IMR-90 (cell line): ENCODE data around the gene PRPF8. TPM values are rescaled to one million over a fixed set of nuclear protein-coding genes. Genes with fewer than 3 reads are reported as not detected.

ENCODE experiments used
- ATAC-seq: fragments of 200-7000 bp; cut with Tn5 transposase; 2 replicates; pipeline ENCODE4 v1.9.1; 2020; ENCODE audit warnings: low read depth, mild to moderate bottlenecking, moderate library complexity
- BruUV-seq: library from RNA; stranded (reverse); fragments of 400-500 nt; replicated peaks from 2 replicates; lab custom pipeline; 2021; lab: Mats Ljungman, UMichigan
- CTCF ChIA-PET: fragments of 300-600 bp; formaldehyde crosslinking; extraction: SDS; loops from one replicate; lab custom pipeline; 2021; ENCODE audit warnings: antibody characterized with exemption; lab: Yijun Ruan, JAX
- POLR2A ChIA-PET: fragments of 300-600 bp; sonication (Branson Sonifier 250); formaldehyde crosslinking; loops from one replicate; lab custom pipeline; 2022; ENCODE audit warnings: antibody characterized with exemption; ENCODE audit not compliant: unreplicated experiment; lab: Charles Lee
- DNase-seq: peaks from one replicate; pipeline ENCODE4 v3.0.0; 2013
- H2AFZ ChIP-seq: replicated peaks from 2 replicates; pipeline ENCODE3; 2013; ENCODE audit warnings: low read length, mild to moderate bottlenecking; ENCODE audit not compliant: poor library complexity
- H2AK5ac ChIP-seq: 2 replicates; pipeline ENCODE4 v1.6.1; 2013; ENCODE audit warnings: low read depth, low read length, inconsistent platforms
- H2AK9ac ChIP-seq: replicated peaks from 2 replicates; pipeline ENCODE3; 2013; ENCODE audit warnings: mild to moderate bottlenecking, low read depth, low read length, moderate library complexity; ENCODE audit not compliant: poor library complexity
- H2BK120ac ChIP-seq: 2 replicates; pipeline ENCODE4 v1.6.1; 2013; ENCODE audit warnings: low read depth, low read length, inconsistent platforms
- H2BK15ac ChIP-seq: 3 replicates; pipeline ENCODE4 v1.6.1; 2013; ENCODE audit warnings: low read depth, low read length, inconsistent platforms
- H2BK20ac ChIP-seq: 2 replicates; pipeline ENCODE4 v1.6.1; 2013; ENCODE audit warnings: low read depth, mild to moderate bottlenecking, inconsistent platforms, low read length, moderate library complexity
- H2BK5ac ChIP-seq: 2 replicates; pipeline ENCODE4 v1.6.1; 2013; ENCODE audit warnings: mild to moderate bottlenecking, low read depth, low read length, inconsistent platforms; ENCODE audit not compliant: poor library complexity, severe bottlenecking
- H3K14ac ChIP-seq: replicated peaks from 2 replicates; pipeline ENCODE4 v1.6.1; 2013; ENCODE audit warnings: low read depth, low read length, inconsistent platforms
- H3K18ac ChIP-seq: 2 replicates; pipeline ENCODE4 v1.6.1; 2013; ENCODE audit warnings: low read depth, low read length, control low read depth
- H3K23ac ChIP-seq: 2 replicates; pipeline ENCODE4 v1.6.1; 2013; ENCODE audit warnings: low read depth, low read length, inconsistent platforms
- H3K27ac ChIP-seq: 2 replicates; pipeline ENCODE4 v1.5.1; 2013; ENCODE audit warnings: mild to moderate bottlenecking, control low read depth, low read length; ENCODE audit not compliant: insufficient read depth
- H3K27me3 ChIP-seq: 2 replicates; pipeline ENCODE4 v1.6.1; 2013; ENCODE audit warnings: low read length; ENCODE audit not compliant: control insufficient read depth, insufficient read depth
- H3K36me3 ChIP-seq: 2 replicates; pipeline ENCODE4 v1.6.1; 2013; ENCODE audit warnings: low read length, mixed read lengths; ENCODE audit not compliant: control insufficient read depth, insufficient read depth
- H3K4ac ChIP-seq: 2 replicates; pipeline ENCODE4 v1.6.1; 2013; ENCODE audit warnings: low read depth, low read length, inconsistent platforms
- H3K4me1 ChIP-seq: 2 replicates; pipeline ENCODE4 v1.6.1; 2013; ENCODE audit warnings: low read length, mixed read lengths; ENCODE audit not compliant: control insufficient read depth, insufficient read depth
- H3K4me2 ChIP-seq: 2 replicates; pipeline ENCODE4 v1.6.1; 2013; ENCODE audit warnings: low read depth, mild to moderate bottlenecking, control low read depth, low read length, moderate library complexity
- H3K4me3 ChIP-seq: 2 replicates; pipeline ENCODE4 v1.5.1; 2013; ENCODE audit warnings: low read depth, mild to moderate bottlenecking, control low read depth, low read length, moderate library complexity; ENCODE audit not compliant: insufficient read depth
- H3K56ac ChIP-seq: 2 replicates; pipeline ENCODE4 v1.6.1; 2013; ENCODE audit warnings: low read length, inconsistent platforms; ENCODE audit not compliant: insufficient read depth; ENCODE audit errors: extremely low read depth
- H3K79me1 ChIP-seq, 2 experiments: 2 replicates each; pipeline ENCODE4 v1.6.1; 2013; ENCODE audit warnings: low read length in 2 of 2, inconsistent platforms in 1 of 2, low read depth in 1 of 2
- H3K9ac ChIP-seq: 2 replicates; pipeline ENCODE4 v1.6.1; 2013; ENCODE audit warnings: low read depth, low read length, control low read depth
- H3K9me1 ChIP-seq: 2 replicates; pipeline ENCODE4 v1.6.1; 2013; ENCODE audit warnings: low read length, inconsistent platforms; ENCODE audit not compliant: insufficient read depth
- H3K9me3 ChIP-seq: 2 replicates; pipeline ENCODE4 v1.6.1; 2013; ENCODE audit warnings: low read length; ENCODE audit not compliant: control insufficient read depth, insufficient read depth
- H4K20me1 ChIP-seq: 2 replicates; pipeline ENCODE4 v1.6.1; 2013; ENCODE audit warnings: low read length, inconsistent platforms; ENCODE audit not compliant: insufficient read depth
- H4K5ac ChIP-seq: 2 replicates; pipeline ENCODE4 v1.6.1; 2013; ENCODE audit warnings: mild to moderate bottlenecking, low read depth, low read length, control low read depth
- H4K8ac ChIP-seq, 2 experiments: 2 replicates each; pipeline ENCODE4 v1.6.1; 2013; ENCODE audit warnings: low read depth in 2 of 2, low read length in 2 of 2, control low read depth in 1 of 2, inconsistent platforms in 1 of 2
- H4K91ac ChIP-seq: 2 replicates; pipeline ENCODE4 v1.6.1; 2013; ENCODE audit warnings: low read depth, low read length, inconsistent platforms; ENCODE audit not compliant: insufficient read depth
- ELK1 ChIP-seq: fragments of 150-350 bp; IDR thresholded peaks from 2 replicates; pipeline ENCODE4 v1.6.1; 2016; ENCODE audit warnings: low read depth, mild to moderate bottlenecking, low read length, moderate library complexity, borderline replicate concordance
- FOS ChIP-seq: fragments of 150-350 bp; IDR thresholded peaks from 2 replicates; pipeline ENCODE4 v1.6.1; 2016; ENCODE audit warnings: low read depth, low read length
- MAFK ChIP-seq: IDR thresholded peaks from 2 replicates; pipeline ENCODE4 v1.6.1; 2012; ENCODE audit warnings: low read depth, low read length, improper control_type of control experiment
- MXI1 ChIP-seq: IDR thresholded peaks from 2 replicates; pipeline ENCODE4 v1.6.1; 2012; ENCODE audit warnings: low read depth, mild to moderate bottlenecking, low read length, moderate library complexity, borderline replicate concordance
- NFE2L2 ChIP-seq: fragments of 150-350 bp; IDR thresholded peaks from 2 replicates; pipeline ENCODE4 v1.6.1; 2016; ENCODE audit warnings: low read depth, mild to moderate bottlenecking, low read length
- RCOR1 ChIP-seq: IDR thresholded peaks from 2 replicates; pipeline ENCODE4 v1.6.1; 2012; ENCODE audit warnings: mild to moderate bottlenecking, low read length, improper control_type of control experiment; ENCODE audit not compliant: insufficient replicate concordance
- RFX5 ChIP-seq: IDR thresholded peaks from 2 replicates; pipeline ENCODE4 v1.8.0; 2012; ENCODE audit warnings: low read depth, mild to moderate bottlenecking, low read length, moderate library complexity
- SMC3 ChIP-seq: fragments of 150-350 bp; IDR thresholded peaks from 2 replicates; pipeline ENCODE4 v1.6.1; 2016; ENCODE audit warnings: low read depth, mild to moderate bottlenecking, antibody characterized with exemption, low read length, moderate library complexity
- WGBS, 2 experiments: methylation state at CpG; one replicate each; pipeline versions ENCODE4 v1.1.5 to v1.1.7; 2013; ENCODE audit warnings: missing lambda C conversion rate in 2 of 2; ENCODE audit not compliant: insufficient read length in 1 of 2; ENCODE audit errors: extremely low coverage in 2 of 2; 5-methylcytosine and 5-hydroxymethylcytosine counted together
- dilution Hi-C: fragments of 300-500 bp; cut with HindIII; formaldehyde crosslinking; loops from one replicate; pipeline ENCODE4 v1.14.3; 2018; ENCODE audit warnings: low sequenced_read_pairs; ENCODE audit not compliant: unreplicated experiment
- in situ Hi-C: fragments of 300-500 bp; cut with MboI; formaldehyde crosslinking; loops from 3 replicates; pipeline ENCODE4 v1.14.3; 2019; ENCODE audit warnings: low sequenced_read_pairs, inconsistent platforms, mixed read lengths
- intact Hi-C: fragments of 100-400 bp; cut with micrococcal nuclease; formaldehyde crosslinking; loops from 2 replicates; pipeline ENCODE4 v1.10.0; 2022
- polyA plus RNA-seq, 3 experiments: library from polyadenylated mRNA; depleted of rRNA; stranded (reverse); fragments of >200 nt; gene quantifications; 2 replicates each; pipeline ENCODE4 v1.2.3, GENCODE V29; 2012; ENCODE audit warnings: low replicate concordance in 1 of 3
- total RNA-seq: library from RNA; depleted of rRNA; stranded (reverse); fragments of >200 nt; gene quantifications from 2 replicates; pipeline ENCODE4 v1.2.3, GENCODE V29; 2012
- TF ChIP-seq, protein P1 (sequence below): conservative IDR thresholded peaks from 2 replicates; pipeline ENCODE4 v1.5.1; 2012; ENCODE audit warnings: mild to moderate bottlenecking, low read depth, low read length, improper control_type of control experiment

Gene PRPF8
- total and polyA plus RNA-seq, 2 of the 4 experiments (the other 2 are of a cell fraction): 141 to 160 TPM

GRCh38 chr17:1617620-1618174 lies 67.0 kb downstream of the PRPF8 start:
- Histone ChIP-seq H2BK120ac (no peak overlapping the region), H2AK5ac (no peak overlapping the region), H4K8ac (peak overlapping the region in 1 of 2 experiments; percentile 30; a peak in 3 of 4 replicates), H2BK15ac (no peak overlapping the region; the same call in 2 of the 3 replicates), H3K27me3 (no peaks in the 10 kb centered on the region), H3K14ac (no peak overlapping the region), H3K27ac (peak overlapping the region; percentile 41; the same call in 1 of the 2 replicates), H3K23ac (no peak overlapping the region), H3K79me1 (no peaks in the 10 kb centered on the region), H3K56ac (no peak overlapping the region), H3K9ac (no peak overlapping the region), H2AFZ (peak overlapping the region; percentile 74), H2AK9ac (peak overlapping the region; percentile 51), H3K4me2 (no peak overlapping the region), H4K5ac (no peak overlapping the region), H3K4ac (0 out of 2 replicates have a peak overlapping the region, but pooled peaks have one; percentile 11), H2BK5ac (no peak overlapping the region), H3K9me1 (no peaks in the 10 kb centered on the region), H4K91ac (no peak overlapping the region), H3K18ac (no peak overlapping the region), H3K4me1 (peaks cover 3% of the 10 kb centered on the region; the same call in 1 of the 2 replicates), H2BK20ac (no peak overlapping the region), H4K20me1 (no peaks in the 10 kb centered on the region), H3K9me3 (no peaks in the 10 kb centered on the region), H3K36me3 (no peaks in the 10 kb centered on the region), H3K4me3 (no peak overlapping the region)
- POLR2A ChIA-PET: no interaction called here
- in situ Hi-C loops: no loop called here
- 68% methylated on average over 7 of the region's 20 CpGs; no CpG with 5 or more reads in 1 of the 2 experiments for WGBS, 2 experiments
- CTCF ChIA-PET: interaction anchor here (1.0 kb wide), 1 partner anchor 43 kb away, joined by 3 read pairs; no protein-coding TSS in a partner anchor
- dilution Hi-C loops: no loop called here
- BruUV-seq: no TSS peak
- no peak for TF ChIP-seq ELK1
- no peak for TF ChIP-seq SMC3
- TF ChIP-seq, protein P1, sequence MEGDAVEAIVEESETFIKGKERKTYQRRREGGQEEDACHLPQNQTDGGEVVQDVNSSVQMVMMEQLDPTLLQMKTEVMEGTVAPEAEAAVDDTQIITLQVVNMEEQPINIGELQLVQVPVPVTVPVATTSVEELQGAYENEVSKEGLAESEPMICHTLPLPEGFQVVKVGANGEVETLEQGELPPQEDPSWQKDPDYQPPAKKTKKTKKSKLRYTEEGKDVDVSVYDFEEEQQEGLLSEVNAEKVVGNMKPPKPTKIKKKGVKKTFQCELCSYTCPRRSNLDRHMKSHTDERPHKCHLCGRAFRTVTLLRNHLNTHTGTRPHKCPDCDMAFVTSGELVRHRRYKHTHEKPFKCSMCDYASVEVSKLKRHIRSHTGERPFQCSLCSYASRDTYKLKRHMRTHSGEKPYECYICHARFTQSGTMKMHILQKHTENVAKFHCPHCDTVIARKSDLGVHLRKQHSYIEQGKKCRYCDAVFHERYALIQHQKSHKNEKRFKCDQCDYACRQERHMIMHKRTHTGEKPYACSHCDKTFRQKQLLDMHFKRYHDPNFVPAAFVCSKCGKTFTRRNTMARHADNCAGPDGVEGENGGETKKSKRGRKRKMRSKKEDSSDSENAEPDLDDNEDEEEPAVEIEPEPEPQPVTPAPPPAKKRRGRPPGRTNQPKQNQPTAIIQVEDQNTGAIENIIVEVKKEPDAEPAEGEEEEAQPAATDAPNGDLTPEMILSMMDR: 0 out of 2 replicates have a peak, but pooled peaks have one; percentile 5
- TF ChIP-seq MAFK: peak; percentile 4; the same call in 1 of the 2 replicates
- TF ChIP-seq MXI1: no peak
- TF ChIP-seq FOS: no peak
- TF ChIP-seq RFX5: no peak
- no peak for TF ChIP-seq RCOR1
- no peak for TF ChIP-seq NFE2L2
- ATAC-seq (peak; percentile 93), DNase-seq (peak; percentile 77)
- intact Hi-C loops: no loop called here
